IMR-90 (cell line): ENCODE measurements around the gene GATA2. TPM values are rescaled to one million over a fixed set of nuclear protein-coding genes. Genes with fewer than 3 reads are reported as not detected.
A peak's percentile ranks its signal among the peaks of the same experiment; 100 is the strongest.

Experiments used
- ATAC-seq: fragments of 200-7000 bp; cut with Tn5 transposase; 2 replicates; pipeline ENCODE4 v1.9.1; 2020; ENCODE audit warnings: low read depth, mild to moderate bottlenecking, moderate library complexity
- BruUV-seq: library from RNA; stranded (reverse); fragments of 400-500 nt; replicated peaks from 2 replicates; lab custom pipeline; 2021; lab: Mats Ljungman, UMichigan
- CTCF ChIA-PET: fragments of 300-600 bp; formaldehyde crosslinking; extraction: SDS; loops from one replicate; lab custom pipeline; 2021; ENCODE audit warnings: antibody characterized with exemption; lab: Yijun Ruan, JAX
- POLR2A ChIA-PET: fragments of 300-600 bp; sonication (Branson Sonifier 250); formaldehyde crosslinking; loops from one replicate; lab custom pipeline; 2022; ENCODE audit warnings: antibody characterized with exemption; ENCODE audit not compliant: unreplicated experiment; lab: Charles Lee
- DNase-seq: peaks from one replicate; pipeline ENCODE4 v3.0.0; 2013
- H2AFZ ChIP-seq: replicated peaks from 2 replicates; pipeline ENCODE3; 2013; ENCODE audit warnings: low read length, mild to moderate bottlenecking; ENCODE audit not compliant: poor library complexity
- H2AK5ac ChIP-seq: 2 replicates; pipeline ENCODE4 v1.6.1; 2013; ENCODE audit warnings: low read depth, low read length, inconsistent platforms
- H2AK9ac ChIP-seq: replicated peaks from 2 replicates; pipeline ENCODE3; 2013; ENCODE audit warnings: mild to moderate bottlenecking, low read depth, low read length, moderate library complexity; ENCODE audit not compliant: poor library complexity
- H2BK120ac ChIP-seq: 2 replicates; pipeline ENCODE4 v1.6.1; 2013; ENCODE audit warnings: low read depth, low read length, inconsistent platforms
- H2BK15ac ChIP-seq: 3 replicates; pipeline ENCODE4 v1.6.1; 2013; ENCODE audit warnings: low read depth, low read length, inconsistent platforms
- H2BK20ac ChIP-seq: 2 replicates; pipeline ENCODE4 v1.6.1; 2013; ENCODE audit warnings: low read depth, mild to moderate bottlenecking, inconsistent platforms, low read length, moderate library complexity
- H2BK5ac ChIP-seq: 2 replicates; pipeline ENCODE4 v1.6.1; 2013; ENCODE audit warnings: mild to moderate bottlenecking, low read depth, low read length, inconsistent platforms; ENCODE audit not compliant: poor library complexity, severe bottlenecking
- H3K14ac ChIP-seq: replicated peaks from 2 replicates; pipeline ENCODE4 v1.6.1; 2013; ENCODE audit warnings: low read depth, low read length, inconsistent platforms
- H3K18ac ChIP-seq: 2 replicates; pipeline ENCODE4 v1.6.1; 2013; ENCODE audit warnings: low read depth, low read length, control low read depth
- H3K23ac ChIP-seq: 2 replicates; pipeline ENCODE4 v1.6.1; 2013; ENCODE audit warnings: low read depth, low read length, inconsistent platforms
- H3K27ac ChIP-seq: 2 replicates; pipeline ENCODE4 v1.5.1; 2013; ENCODE audit warnings: mild to moderate bottlenecking, control low read depth, low read length; ENCODE audit not compliant: insufficient read depth
- H3K27me3 ChIP-seq: 2 replicates; pipeline ENCODE4 v1.6.1; 2013; ENCODE audit warnings: low read length; ENCODE audit not compliant: control insufficient read depth, insufficient read depth
- H3K36me3 ChIP-seq: 2 replicates; pipeline ENCODE4 v1.6.1; 2013; ENCODE audit warnings: low read length, mixed read lengths; ENCODE audit not compliant: control insufficient read depth, insufficient read depth
- H3K4ac ChIP-seq: 2 replicates; pipeline ENCODE4 v1.6.1; 2013; ENCODE audit warnings: low read depth, low read length, inconsistent platforms
- H3K4me1 ChIP-seq: 2 replicates; pipeline ENCODE4 v1.6.1; 2013; ENCODE audit warnings: low read length, mixed read lengths; ENCODE audit not compliant: control insufficient read depth, insufficient read depth
- H3K4me2 ChIP-seq: 2 replicates; pipeline ENCODE4 v1.6.1; 2013; ENCODE audit warnings: low read depth, mild to moderate bottlenecking, control low read depth, low read length, moderate library complexity
- H3K4me3 ChIP-seq: 2 replicates; pipeline ENCODE4 v1.5.1; 2013; ENCODE audit warnings: low read depth, mild to moderate bottlenecking, control low read depth, low read length, moderate library complexity; ENCODE audit not compliant: insufficient read depth
- H3K56ac ChIP-seq: 2 replicates; pipeline ENCODE4 v1.6.1; 2013; ENCODE audit warnings: low read length, inconsistent platforms; ENCODE audit not compliant: insufficient read depth; ENCODE audit errors: extremely low read depth
- H3K79me1 ChIP-seq, 2 experiments: 2 replicates each; pipeline ENCODE4 v1.6.1; 2013; ENCODE audit warnings: low read length in 2 of 2, inconsistent platforms in 1 of 2, low read depth in 1 of 2
- H3K9ac ChIP-seq: 2 replicates; pipeline ENCODE4 v1.6.1; 2013; ENCODE audit warnings: low read depth, low read length, control low read depth
- H3K9me1 ChIP-seq: 2 replicates; pipeline ENCODE4 v1.6.1; 2013; ENCODE audit warnings: low read length, inconsistent platforms; ENCODE audit not compliant: insufficient read depth
- H3K9me3 ChIP-seq: 2 replicates; pipeline ENCODE4 v1.6.1; 2013; ENCODE audit warnings: low read length; ENCODE audit not compliant: control insufficient read depth, insufficient read depth
- H4K20me1 ChIP-seq: 2 replicates; pipeline ENCODE4 v1.6.1; 2013; ENCODE audit warnings: low read length, inconsistent platforms; ENCODE audit not compliant: insufficient read depth
- H4K5ac ChIP-seq: 2 replicates; pipeline ENCODE4 v1.6.1; 2013; ENCODE audit warnings: mild to moderate bottlenecking, low read depth, low read length, control low read depth
- H4K8ac ChIP-seq, 2 experiments: 2 replicates each; pipeline ENCODE4 v1.6.1; 2013; ENCODE audit warnings: low read depth in 2 of 2, low read length in 2 of 2, control low read depth in 1 of 2, inconsistent platforms in 1 of 2
- H4K91ac ChIP-seq: 2 replicates; pipeline ENCODE4 v1.6.1; 2013; ENCODE audit warnings: low read depth, low read length, inconsistent platforms; ENCODE audit not compliant: insufficient read depth
- BHLHE40 ChIP-seq: fragments of 150-350 bp; IDR thresholded peaks from 2 replicates; pipeline ENCODE4 v1.6.1; 2016; ENCODE audit warnings: mild to moderate bottlenecking, low read depth, low read length
- CEBPB ChIP-seq: IDR thresholded peaks from 2 replicates; pipeline ENCODE4 v1.6.1; 2012; ENCODE audit warnings: low read depth, low read length, improper control_type of control experiment
- FOS ChIP-seq: fragments of 150-350 bp; IDR thresholded peaks from 2 replicates; pipeline ENCODE4 v1.6.1; 2016; ENCODE audit warnings: low read depth, low read length
- MAFK ChIP-seq: IDR thresholded peaks from 2 replicates; pipeline ENCODE4 v1.6.1; 2012; ENCODE audit warnings: low read depth, low read length, improper control_type of control experiment
- MXI1 ChIP-seq: IDR thresholded peaks from 2 replicates; pipeline ENCODE4 v1.6.1; 2012; ENCODE audit warnings: low read depth, mild to moderate bottlenecking, low read length, moderate library complexity, borderline replicate concordance
- POLR2A ChIP-seq: IDR thresholded peaks from 2 replicates; pipeline ENCODE4 v1.6.1; 2012; ENCODE audit warnings: mild to moderate bottlenecking, low read depth, low read length
- RCOR1 ChIP-seq: IDR thresholded peaks from 2 replicates; pipeline ENCODE4 v1.6.1; 2012; ENCODE audit warnings: mild to moderate bottlenecking, low read length, improper control_type of control experiment; ENCODE audit not compliant: insufficient replicate concordance
- WGBS, 2 experiments: methylation state at CpG; one replicate each; pipeline versions ENCODE4 v1.1.5 to v1.1.7; 2013; ENCODE audit warnings: missing lambda C conversion rate in 2 of 2; ENCODE audit not compliant: insufficient read length in 1 of 2; ENCODE audit errors: extremely low coverage in 2 of 2; 5-methylcytosine and 5-hydroxymethylcytosine counted together
- dilution Hi-C: fragments of 300-500 bp; cut with HindIII; formaldehyde crosslinking; loops from one replicate; pipeline ENCODE4 v1.14.3; 2018; ENCODE audit warnings: low sequenced_read_pairs; ENCODE audit not compliant: unreplicated experiment
- in situ Hi-C: fragments of 300-500 bp; cut with MboI; formaldehyde crosslinking; loops from 3 replicates; pipeline ENCODE4 v1.14.3; 2019; ENCODE audit warnings: low sequenced_read_pairs, inconsistent platforms, mixed read lengths
- intact Hi-C: fragments of 100-400 bp; cut with micrococcal nuclease; formaldehyde crosslinking; loops from 2 replicates; pipeline ENCODE4 v1.10.0; 2022
- polyA plus RNA-seq, 3 experiments: library from polyadenylated mRNA; depleted of rRNA; stranded (reverse); fragments of >200 nt; gene quantifications; 2 replicates each; pipeline ENCODE4 v1.2.3, GENCODE V29; 2012; ENCODE audit warnings: low replicate concordance in 1 of 3
- total RNA-seq: library from RNA; depleted of rRNA; stranded (reverse); fragments of >200 nt; gene quantifications from 2 replicates; pipeline ENCODE4 v1.2.3, GENCODE V29; 2012

Gene GATA2
- total and polyA plus RNA-seq, 2 of the 4 experiments (the other 2 are of a cell fraction) = 2.2 to 13.5 TPM

GRCh38 chr3:128488991-128489673 lies 3.9 kb downstream of the GATA2 start:
- TF ChIP-seq CEBPB (peak; percentile 28; the same call in 1 of the 2 replicates), BHLHE40 (0 out of 2 replicates have a peak, but pooled peaks have one; percentile 5), POLR2A (no peak), MAFK (no peak), RCOR1 (no peak), MXI1 (no peak), FOS (no peak)
- peak overlapping the region; percentile 79 for H3K9ac ChIP-seq
- H4K5ac ChIP-seq = no peak overlapping the region
- H4K20me1 ChIP-seq = peaks cover 10% of the 10 kb centered on the region; the same call in 1 of the 2 replicates
- peak overlapping the region; percentile 93 for H2AFZ ChIP-seq
- ChIA-PET CTCF (interaction anchor here (0.5 kb wide), 1 partner anchor 189 kb away, joined by 4 read pairs; no protein-coding TSS in a partner anchor), POLR2A (no interaction called here)
- H2BK5ac ChIP-seq = peak overlapping the region; percentile 80
- H2BK15ac ChIP-seq = no peak overlapping the region; the same call in 2 of the 3 replicates
- 0 out of 2 replicates have a peak overlapping the region, but pooled peaks have one; percentile 60 for H3K14ac ChIP-seq
- H3K4me3 ChIP-seq = peak overlapping the region; percentile 52
- H3K36me3 ChIP-seq = peaks cover 6% of the 10 kb centered on the region
- in situ Hi-C loops (loop anchor here (5.0 to 10.0 kb wide), 2 partner anchors 317 to 394 kb away; no protein-coding TSS in a partner anchor), intact Hi-C loops (loop anchor here (2.0 kb wide), 1 partner anchor 98 kb away; no protein-coding TSS in a partner anchor), dilution Hi-C loops (no loop called here)
- peak overlapping the region; percentile 70 for H3K27ac ChIP-seq
- ATAC-seq = 0 out of 2 replicates have a peak, but pooled peaks have one; percentile 3
- H4K91ac ChIP-seq = peak overlapping the region; percentile 75; the same call in 1 of the 2 replicates
- H3K4ac ChIP-seq = peak overlapping the region; percentile 80
- peaks cover 12% of the 10 kb centered on the region for H3K4me1 ChIP-seq
- H4K8ac ChIP-seq = peak overlapping the region; percentile 52 to 87
- H3K23ac ChIP-seq = peak overlapping the region; percentile 76; the same call in 1 of the 2 replicates
- peaks cover 38% of the 10 kb centered on the region; the same call in 1 of the 2 replicates for H3K27me3 ChIP-seq
- H3K4me2 ChIP-seq = peak overlapping the region; percentile 84
- no peak overlapping the region for H3K18ac ChIP-seq
- H2AK5ac ChIP-seq = peak overlapping the region; percentile 50; the same call in 1 of the 2 replicates
- H3K9me1 ChIP-seq = no peaks in the 10 kb centered on the region
- peak overlapping the region; percentile 55 for H2AK9ac ChIP-seq
- peaks cover 5 to 29% of the 10 kb centered on the region in 2 experiments; a peak in 3 of 4 replicates for H3K79me1 ChIP-seq
- no peak overlapping the region for H2BK20ac ChIP-seq
- no peaks in the 10 kb centered on the region for H3K9me3 ChIP-seq
- 3% methylated on average over 46 of the region's 71 CpGs; no CpG with 5 or more reads in 1 of the 2 experiments for WGBS, 2 experiments
- DNase-seq = no peak
- no peak overlapping the region; the same call in 1 of the 2 replicates for H3K56ac ChIP-seq
- BruUV-seq = no TSS peak
- H2BK120ac ChIP-seq = peak overlapping the region; percentile 41; the same call in 1 of the 2 replicates
